ENCODE measurements around the gene PPP1R3D.
A peak's percentile ranks its signal among the peaks of the same experiment; 100 is the strongest.

The PPP1R3D gene

DNA sequence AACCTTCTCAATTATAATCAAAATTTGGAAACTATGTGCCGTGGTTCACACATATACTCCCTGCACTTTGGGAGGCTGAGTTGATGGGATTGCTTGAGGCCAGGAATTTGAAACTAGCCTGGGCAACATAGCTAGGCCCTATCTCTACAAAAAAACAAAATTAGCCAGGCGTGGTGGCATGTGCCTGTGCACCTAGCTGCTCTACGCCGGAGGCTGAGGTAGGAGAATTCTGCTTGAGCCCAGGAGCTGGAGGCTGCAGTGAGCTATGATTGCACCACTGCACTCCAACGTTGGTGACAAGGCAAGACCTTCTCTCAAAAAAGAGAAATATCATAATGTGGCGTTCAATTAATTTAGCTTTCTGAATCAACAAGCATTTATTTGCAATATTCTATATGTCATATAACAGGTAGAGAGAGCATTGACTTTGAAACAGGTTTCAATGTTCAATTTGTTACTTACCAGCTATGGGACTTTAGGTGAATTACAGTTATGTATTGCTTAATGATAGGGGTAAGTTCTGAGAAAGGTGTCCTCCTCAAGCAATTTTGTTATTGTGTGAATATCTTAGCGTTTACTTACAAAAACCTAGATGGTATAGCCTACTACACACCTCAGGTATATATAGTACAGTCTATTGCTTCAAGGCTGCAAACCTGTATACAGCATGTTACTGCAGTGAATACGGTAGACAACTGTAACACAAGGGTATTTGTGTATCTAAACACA lies 4.5 kb downstream of the PPP1R3D start:
- H3K4me3 ChIP-seq (ENCODE audit: low read depth, low read length): no peak overlapping the region

DNA sequence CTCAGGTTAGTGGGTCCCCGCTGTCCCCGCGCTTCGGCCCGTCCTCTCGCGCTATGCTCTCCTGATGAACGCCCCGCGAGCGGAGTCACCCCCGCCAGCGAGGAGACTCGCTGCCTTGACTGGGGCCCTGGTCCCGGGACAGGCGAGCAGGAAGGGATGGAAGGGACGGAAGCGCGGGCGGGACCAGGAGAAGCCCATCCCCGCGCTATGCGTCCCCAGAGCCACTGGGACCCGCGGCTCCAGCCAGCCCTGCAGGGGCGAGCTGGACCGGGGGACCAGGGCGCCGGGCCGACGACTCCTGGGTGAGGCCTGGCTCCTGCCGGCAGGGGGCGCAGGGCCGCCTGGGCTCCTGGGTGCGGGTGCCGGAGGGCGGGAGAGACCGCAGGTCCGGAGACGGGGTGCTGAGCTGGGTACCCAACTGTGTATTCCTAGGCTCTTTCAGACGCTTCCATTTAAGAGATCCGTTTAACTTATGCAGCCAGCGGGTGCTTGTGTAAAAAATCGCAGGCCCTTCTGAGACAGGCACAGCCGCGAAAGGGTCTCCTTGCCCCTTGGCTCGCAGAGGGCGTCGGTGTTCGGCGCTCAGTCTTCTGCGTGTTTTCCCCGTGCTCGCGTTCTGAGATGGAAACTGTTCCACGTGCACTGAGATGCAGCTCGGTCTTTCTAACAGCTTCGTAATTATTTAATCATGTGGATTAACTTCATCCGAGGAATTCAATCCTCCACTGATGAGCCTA lies 6.1 kb downstream of the PPP1R3D start:
- H3K4me3 ChIP-seq (ENCODE audit: low read depth, low read length): peak overlapping the region; percentile 67
- DNase-seq (ENCODE audit: low read depth): peak; percentile 69
- TF ChIP-seq, protein P1, sequence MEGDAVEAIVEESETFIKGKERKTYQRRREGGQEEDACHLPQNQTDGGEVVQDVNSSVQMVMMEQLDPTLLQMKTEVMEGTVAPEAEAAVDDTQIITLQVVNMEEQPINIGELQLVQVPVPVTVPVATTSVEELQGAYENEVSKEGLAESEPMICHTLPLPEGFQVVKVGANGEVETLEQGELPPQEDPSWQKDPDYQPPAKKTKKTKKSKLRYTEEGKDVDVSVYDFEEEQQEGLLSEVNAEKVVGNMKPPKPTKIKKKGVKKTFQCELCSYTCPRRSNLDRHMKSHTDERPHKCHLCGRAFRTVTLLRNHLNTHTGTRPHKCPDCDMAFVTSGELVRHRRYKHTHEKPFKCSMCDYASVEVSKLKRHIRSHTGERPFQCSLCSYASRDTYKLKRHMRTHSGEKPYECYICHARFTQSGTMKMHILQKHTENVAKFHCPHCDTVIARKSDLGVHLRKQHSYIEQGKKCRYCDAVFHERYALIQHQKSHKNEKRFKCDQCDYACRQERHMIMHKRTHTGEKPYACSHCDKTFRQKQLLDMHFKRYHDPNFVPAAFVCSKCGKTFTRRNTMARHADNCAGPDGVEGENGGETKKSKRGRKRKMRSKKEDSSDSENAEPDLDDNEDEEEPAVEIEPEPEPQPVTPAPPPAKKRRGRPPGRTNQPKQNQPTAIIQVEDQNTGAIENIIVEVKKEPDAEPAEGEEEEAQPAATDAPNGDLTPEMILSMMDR (conservative IDR thresholded peaks at IDR 0.05; ENCODE audit: low read depth, low read length): peak; percentile 70

More for the DNA sequence above, 4.5 kb downstream of the PPP1R3D start:
- no peak for DNase-seq (ENCODE audit: low read depth)
- TF ChIP-seq, protein P1 (conservative IDR thresholded peaks at IDR 0.05; ENCODE audit: low read depth, low read length): no peak

- peak; percentile 28 for DNase-seq (ENCODE audit: low read depth)
- H3K4me3 ChIP-seq (ENCODE audit: low read depth, low read length): peak within 1 kb of the TSS; percentile 67
- TF ChIP-seq, protein P1 (conservative IDR thresholded peaks at IDR 0.05; ENCODE audit: low read depth, low read length): no peak
Observed at GRCh38 chr20:59933296-59933848, 6.7 kb downstream of the PPP1R3D start, which contains the start of gene SYCP2. SYCP2 (minus strand) TSS chr20:59933637; CDS start chr20:59922413, 11,224 bp downstream.

GRCh38 chr20:59932616-59933295 lies 7.3 kb downstream of the PPP1R3D start:
- no peak overlapping the region for H3K4me3 ChIP-seq (ENCODE audit: low read depth, low read length)
- DNase-seq (ENCODE audit: low read depth): no peak
- TF ChIP-seq, protein P1 (conservative IDR thresholded peaks at IDR 0.05; ENCODE audit: low read depth, low read length): no peak

GRCh38 chr20:59931511-59932312 lies 8.4 kb downstream of the PPP1R3D start:
- no peak for DNase-seq (ENCODE audit: low read depth)
- no peak overlapping the region for H3K4me3 ChIP-seq (ENCODE audit: low read depth, low read length)
- TF ChIP-seq, protein P1 (conservative IDR thresholded peaks at IDR 0.05; ENCODE audit: low read depth, low read length): no peak

DNA sequence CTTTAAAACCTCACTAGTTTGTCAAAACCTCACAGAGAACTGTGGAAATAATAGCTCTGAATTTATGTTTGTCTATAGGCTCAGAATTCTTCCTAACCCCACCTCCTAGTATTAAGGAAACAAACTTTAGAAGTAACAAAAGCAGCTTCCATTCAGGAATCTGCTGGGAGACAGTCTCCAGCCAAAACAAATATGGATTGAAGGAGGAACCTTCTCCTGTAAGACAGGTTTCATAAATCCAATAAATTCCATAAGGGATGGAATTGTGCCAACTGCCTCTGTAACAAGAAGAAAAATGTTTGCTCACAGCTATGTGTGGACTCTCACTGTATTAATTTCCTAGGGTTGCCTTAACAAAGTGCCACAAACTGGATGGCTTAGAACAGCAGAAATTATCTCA lies 14.2 kb downstream of the PPP1R3D start:
- DNase-seq (ENCODE audit: low read depth): peak; percentile 23
- TF ChIP-seq, protein P1 (conservative IDR thresholded peaks at IDR 0.05; ENCODE audit: low read depth, low read length): no peak
- no peak overlapping the region for H3K4me3 ChIP-seq (ENCODE audit: low read depth, low read length)
